DND-41 (cell line): Measurements from ENCODE around the gene TCAP.

Source experiments
- ATAC-seq: fragments of 200-7000 bp; cut with Tn5 transposase; 3 replicates; pipeline ENCODE4 v1.9.1; 2021; ENCODE audit warnings: low read depth; ENCODE audit not compliant: insufficient read depth
- DNase-seq: peaks from one replicate; pipeline ENCODE4 v3.0.0-alpha.2; 2020
- H2AFZ ChIP-seq: 2 replicates; pipeline ENCODE4 v1.6.0; 2012; ENCODE audit warnings: low read depth, low read length
- H3K27ac ChIP-seq: 2 replicates; pipeline ENCODE4 v1.5.1; 2012; ENCODE audit warnings: low read length, inconsistent platforms
- H3K27me3 ChIP-seq: fragments of 200-600 bp; sonication (generic); 2 replicates; pipeline ENCODE4 v1.6.0; 2012; ENCODE audit warnings: low read length, mild to moderate bottlenecking, inconsistent platforms; ENCODE audit not compliant: insufficient read depth, poor library complexity
- H3K36me3 ChIP-seq: 2 replicates; pipeline ENCODE4 v1.5.1; 2012; ENCODE audit warnings: low read length, inconsistent platforms; ENCODE audit not compliant: insufficient read depth
- H3K4me1 ChIP-seq: 2 replicates; pipeline ENCODE4 v1.5.1; 2012; ENCODE audit warnings: mild to moderate bottlenecking, low read length; ENCODE audit not compliant: insufficient read depth
- H3K4me2 ChIP-seq: 2 replicates; pipeline ENCODE4 v1.6.0; 2012; ENCODE audit warnings: mild to moderate bottlenecking, moderate library complexity, low read length, inconsistent platforms; ENCODE audit not compliant: insufficient read depth
- H3K4me3 ChIP-seq, 2 experiments: fragments of 200-600 bp in 1 of 2; shearing (Covaris generic) in 1 of 2; 2 replicates each; pipeline ENCODE4 v1.5.1; 2012 to 2016; ENCODE audit warnings: inconsistent platforms in 2 of 2, low read length in 2 of 2, mild to moderate bottlenecking in 2 of 2, low read depth in 1 of 2, moderate library complexity in 1 of 2
- H3K79me2 ChIP-seq: 2 replicates; pipeline ENCODE4 v1.6.0; 2012; ENCODE audit warnings: low read length, inconsistent platforms; ENCODE audit not compliant: insufficient read depth
- H3K9ac ChIP-seq: 2 replicates; pipeline ENCODE4 v1.6.0; 2012; ENCODE audit warnings: low read depth, mild to moderate bottlenecking, inconsistent platforms, low read length, moderate library complexity
- H3K9me3 ChIP-seq: 2 replicates; pipeline ENCODE4 v1.5.1; 2012; ENCODE audit warnings: low read length, moderate library complexity, mild to moderate bottlenecking, inconsistent platforms; ENCODE audit not compliant: insufficient read depth, severe bottlenecking
- H4K20me1 ChIP-seq: 2 replicates; pipeline ENCODE4 v1.6.0; 2012; ENCODE audit warnings: low read length; ENCODE audit not compliant: insufficient read depth
- EZH2 ChIP-seq: IDR thresholded peaks from 3 replicates; pipeline ENCODE4 v1.6.1; 2012; ENCODE audit warnings: borderline replicate concordance, low read depth, mild to moderate bottlenecking, moderate library complexity, low read length, inconsistent platforms; ENCODE audit not compliant: severe bottlenecking
- TF ChIP-seq, protein P1 (sequence below): IDR thresholded peaks from 2 replicates; pipeline ENCODE4 v1.5.1; 2012; ENCODE audit warnings: borderline replicate concordance, low read length, moderate library complexity, mild to moderate bottlenecking; ENCODE audit not compliant: poor library complexity, severe bottlenecking; ENCODE audit errors: extremely low read depth

Gene TCAP

GRCh38 chr17:39651923-39652586 lies 13.1 kb upstream of the TCAP start:
- no peak overlapping the region for H3K4me3 ChIP-seq
- ATAC-seq (no peak), DNase-seq (no peak)
- no peak overlapping the region for H3K27ac ChIP-seq
- TF ChIP-seq EZH2: no peak
- TF ChIP-seq, protein P1, sequence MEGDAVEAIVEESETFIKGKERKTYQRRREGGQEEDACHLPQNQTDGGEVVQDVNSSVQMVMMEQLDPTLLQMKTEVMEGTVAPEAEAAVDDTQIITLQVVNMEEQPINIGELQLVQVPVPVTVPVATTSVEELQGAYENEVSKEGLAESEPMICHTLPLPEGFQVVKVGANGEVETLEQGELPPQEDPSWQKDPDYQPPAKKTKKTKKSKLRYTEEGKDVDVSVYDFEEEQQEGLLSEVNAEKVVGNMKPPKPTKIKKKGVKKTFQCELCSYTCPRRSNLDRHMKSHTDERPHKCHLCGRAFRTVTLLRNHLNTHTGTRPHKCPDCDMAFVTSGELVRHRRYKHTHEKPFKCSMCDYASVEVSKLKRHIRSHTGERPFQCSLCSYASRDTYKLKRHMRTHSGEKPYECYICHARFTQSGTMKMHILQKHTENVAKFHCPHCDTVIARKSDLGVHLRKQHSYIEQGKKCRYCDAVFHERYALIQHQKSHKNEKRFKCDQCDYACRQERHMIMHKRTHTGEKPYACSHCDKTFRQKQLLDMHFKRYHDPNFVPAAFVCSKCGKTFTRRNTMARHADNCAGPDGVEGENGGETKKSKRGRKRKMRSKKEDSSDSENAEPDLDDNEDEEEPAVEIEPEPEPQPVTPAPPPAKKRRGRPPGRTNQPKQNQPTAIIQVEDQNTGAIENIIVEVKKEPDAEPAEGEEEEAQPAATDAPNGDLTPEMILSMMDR: no peak
- peaks cover 29% of the 10 kb centered on the region for H3K79me2 ChIP-seq
- H3K4me2 ChIP-seq: no peak overlapping the region
- H3K27me3 ChIP-seq: no peaks in the 10 kb centered on the region
- no peak overlapping the region for H2AFZ ChIP-seq
- no peak overlapping the region for H3K9ac ChIP-seq
- H3K36me3 ChIP-seq: peaks cover 22% of the 10 kb centered on the region
- H3K4me1 ChIP-seq: no peaks in the 10 kb centered on the region
- peaks cover 55% of the 10 kb centered on the region for H4K20me1 ChIP-seq
- no peaks in the 10 kb centered on the region for H3K9me3 ChIP-seq

DNA sequence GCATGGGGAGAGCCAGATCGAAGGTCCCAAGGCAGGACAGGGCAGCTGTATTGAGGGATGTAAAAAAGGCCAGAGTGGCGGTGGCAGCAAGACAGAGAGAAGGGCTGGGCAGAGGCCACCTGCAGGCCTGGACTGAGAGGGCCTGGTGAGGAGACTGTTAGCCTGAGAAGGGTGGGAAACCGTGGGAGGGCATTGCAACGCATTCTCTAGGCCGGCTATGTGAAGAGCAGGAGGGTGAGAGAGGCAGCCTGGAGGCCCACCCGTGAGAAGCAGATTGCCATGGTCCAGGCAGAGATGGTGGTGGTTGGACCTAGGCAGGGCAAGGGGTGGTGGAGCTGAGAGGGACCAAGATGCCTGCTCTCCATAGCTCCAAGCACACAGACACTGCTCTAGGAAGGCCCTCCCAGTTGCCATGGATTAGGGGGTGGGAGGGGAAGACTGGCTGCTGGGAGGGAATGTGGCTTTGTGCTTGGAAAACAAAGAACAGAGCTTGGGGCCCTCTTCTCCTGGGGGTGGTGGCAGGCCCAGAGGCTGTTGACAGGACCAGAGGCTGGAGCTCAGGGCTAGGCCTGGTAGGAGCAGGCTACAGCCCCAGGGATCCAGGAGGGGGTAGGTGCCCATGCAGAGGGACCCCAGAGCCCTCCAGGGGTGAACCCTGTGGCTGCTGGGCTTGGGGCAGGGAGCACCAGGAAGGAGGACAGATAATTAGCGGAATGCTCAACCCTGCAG lies 12.4 kb upstream of the TCAP start:
- Histone ChIP-seq H3K9ac (no peak overlapping the region), H3K4me2 (no peak overlapping the region), H2AFZ (no peak overlapping the region), H3K27me3 (no peaks in the 10 kb centered on the region), H3K4me3 (no peak overlapping the region), H3K36me3 (peaks cover 26% of the 10 kb centered on the region), H3K79me2 (peaks cover 22% of the 10 kb centered on the region), H3K27ac (no peak overlapping the region), H3K4me1 (no peaks in the 10 kb centered on the region), H3K9me3 (no peaks in the 10 kb centered on the region), H4K20me1 (peaks cover 49% of the 10 kb centered on the region)
- DNase-seq: no peak
- no peak for TF ChIP-seq EZH2
- TF ChIP-seq, protein P1: no peak
- ATAC-seq: no peak

DNA sequence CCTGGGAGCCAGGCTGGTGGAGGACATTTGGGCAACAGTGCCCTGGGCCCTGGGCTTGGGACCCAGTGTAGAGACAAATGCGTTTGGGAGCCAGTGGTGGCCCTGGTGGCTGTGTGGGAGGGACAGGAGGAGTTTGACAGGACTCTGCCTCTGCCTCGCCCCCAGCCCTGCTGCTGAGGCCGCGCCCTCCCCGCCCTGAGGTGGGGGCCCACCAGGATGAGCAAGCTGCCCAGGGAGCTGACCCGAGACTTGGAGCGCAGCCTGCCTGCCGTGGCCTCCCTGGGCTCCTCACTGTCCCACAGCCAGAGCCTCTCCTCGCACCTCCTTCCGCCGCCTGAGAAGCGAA lies 11.9 kb upstream of the TCAP start:
- Histone ChIP-seq H3K27me3 (no peaks in the 10 kb centered on the region), H3K36me3 (peaks cover 31% of the 10 kb centered on the region), H3K9ac (no peak overlapping the region), H2AFZ (no peak overlapping the region), H3K4me2 (no peak overlapping the region), H3K4me3 (no peak overlapping the region), H3K9me3 (no peaks in the 10 kb centered on the region), H3K4me1 (no peaks in the 10 kb centered on the region), H4K20me1 (peaks cover 49% of the 10 kb centered on the region), H3K27ac (no peak overlapping the region), H3K79me2 (peaks cover 22% of the 10 kb centered on the region)
- no peak for ATAC-seq
- DNase-seq: no peak
- TF ChIP-seq, protein P1: no peak
- TF ChIP-seq EZH2: no peak
